Islet of Langerhans (tissue), 1 donor: ENCODE results near the gene CAPZB.

ENCODE experiments used
- FAIRE-seq: peaks from one replicate; lab custom pipeline; 2011; peaks lifted over from hg19 to GRCh38; lab: Jason Lieb, UNC

The CAPZB gene

GRCh38 chr1:19405761-19406487 is 79.4 kb downstream of the CAPZB start:
- FAIRE-seq = no peak

GRCh38 chr1:19405195-19405760 is 80.1 kb downstream of the CAPZB start:
- no peak for FAIRE-seq

- no peak for FAIRE-seq
These were observed 80.6 kb downstream of the CAPZB start for GRCh38 chr1:19404748-19405147.

GRCh38 chr1:19403256-19403655 is 82.1 kb downstream of the CAPZB start:
- no peak for FAIRE-seq

- no peak for FAIRE-seq
These were observed 83.1 kb downstream of the CAPZB start for GRCh38 chr1:19402031-19402813.

GRCh38 chr1:19401535-19401889 is 83.8 kb downstream of the CAPZB start:
- FAIRE-seq = no peak

GRCh38 chr1:19400875-19401534 is 84.3 kb downstream of the CAPZB start:
- no peak for FAIRE-seq

- no peak for FAIRE-seq
These were observed 85.1 kb downstream of the CAPZB start for GRCh38 chr1:19400192-19400611.

- FAIRE-seq = no peak
These were observed 87.0 kb downstream of the CAPZB start for GRCh38 chr1:19398309-19398760.

- FAIRE-seq = no peak
These were observed 88.0 kb downstream of the CAPZB start for GRCh38 chr1:19397217-19397945.

- FAIRE-seq = no peak
These were observed 89.1 kb downstream of the CAPZB start for GRCh38 chr1:19396280-19396679.

GRCh38 chr1:19395678-19396192 is 89.6 kb downstream of the CAPZB start:
- FAIRE-seq = no peak

GRCh38 chr1:19393046-19393445 is 92.3 kb downstream of the CAPZB start:
- FAIRE-seq = no peak

- FAIRE-seq = no peak
These were observed 93.1 kb downstream of the CAPZB start for GRCh38 chr1:19392221-19392620.

- no peak for FAIRE-seq
These were observed 93.8 kb downstream of the CAPZB start for GRCh38 chr1:19391596-19391981.

GRCh38 chr1:19390901-19391595 is 94.3 kb downstream of the CAPZB start:
- FAIRE-seq = peak; percentile 86

- no peak for FAIRE-seq
These were observed 95.0 kb downstream of the CAPZB start for GRCh38 chr1:19390166-19390850.

GRCh38 chr1:19388980-19389379 is 96.4 kb downstream of the CAPZB start:
- no peak for FAIRE-seq

GRCh38 chr1:19387045-19387467 is 98.3 kb downstream of the CAPZB start:
- no peak for FAIRE-seq

- FAIRE-seq = no peak
These were observed 99.3 kb downstream of the CAPZB start for GRCh38 chr1:19385869-19386591.
